Cardiac fibroblast (primary cell): ENCODE results near the gene OTULIN.

Experiments
- DNase-seq, 2 donors: peaks; one replicate each; pipeline versions ENCODE4 v3.0.0 to v3.0.0-alpha.2; 2010; ENCODE audit warnings: low read depth in 2 of 2
- H3K4me3 ChIP-seq, 2 donors: replicated peaks in 1 of 2; 1 replicate in 1 of 2; 2 replicates in 1 of 2; pipeline ENCODE4 v1.5.1; 2011; ENCODE audit warnings: low read depth in 2 of 2, low read length in 2 of 2, mild to moderate bottlenecking in 2 of 2, moderate library complexity in 1 of 2
- TF ChIP-seq, protein P1 (sequence below): IDR thresholded peaks from one replicate; pipeline ENCODE4 v1.5.1; 2011; ENCODE audit warnings: low read depth, mild to moderate bottlenecking, low read length, inconsistent platforms

Gene OTULIN

GRCh38 chr5:14745188-14745563 lies 80.7 kb downstream of the OTULIN start:
- no peak overlapping the region for H3K4me3 ChIP-seq
- DNase-seq: no peak
- TF ChIP-seq, protein P1, sequence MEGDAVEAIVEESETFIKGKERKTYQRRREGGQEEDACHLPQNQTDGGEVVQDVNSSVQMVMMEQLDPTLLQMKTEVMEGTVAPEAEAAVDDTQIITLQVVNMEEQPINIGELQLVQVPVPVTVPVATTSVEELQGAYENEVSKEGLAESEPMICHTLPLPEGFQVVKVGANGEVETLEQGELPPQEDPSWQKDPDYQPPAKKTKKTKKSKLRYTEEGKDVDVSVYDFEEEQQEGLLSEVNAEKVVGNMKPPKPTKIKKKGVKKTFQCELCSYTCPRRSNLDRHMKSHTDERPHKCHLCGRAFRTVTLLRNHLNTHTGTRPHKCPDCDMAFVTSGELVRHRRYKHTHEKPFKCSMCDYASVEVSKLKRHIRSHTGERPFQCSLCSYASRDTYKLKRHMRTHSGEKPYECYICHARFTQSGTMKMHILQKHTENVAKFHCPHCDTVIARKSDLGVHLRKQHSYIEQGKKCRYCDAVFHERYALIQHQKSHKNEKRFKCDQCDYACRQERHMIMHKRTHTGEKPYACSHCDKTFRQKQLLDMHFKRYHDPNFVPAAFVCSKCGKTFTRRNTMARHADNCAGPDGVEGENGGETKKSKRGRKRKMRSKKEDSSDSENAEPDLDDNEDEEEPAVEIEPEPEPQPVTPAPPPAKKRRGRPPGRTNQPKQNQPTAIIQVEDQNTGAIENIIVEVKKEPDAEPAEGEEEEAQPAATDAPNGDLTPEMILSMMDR: no peak

- H3K4me3 ChIP-seq: no peak overlapping the region
- TF ChIP-seq, protein P1: no peak
- DNase-seq: no peak
Observed at GRCh38 chr5:14745753-14746152, 81.2 kb downstream of the OTULIN start.

DNA sequence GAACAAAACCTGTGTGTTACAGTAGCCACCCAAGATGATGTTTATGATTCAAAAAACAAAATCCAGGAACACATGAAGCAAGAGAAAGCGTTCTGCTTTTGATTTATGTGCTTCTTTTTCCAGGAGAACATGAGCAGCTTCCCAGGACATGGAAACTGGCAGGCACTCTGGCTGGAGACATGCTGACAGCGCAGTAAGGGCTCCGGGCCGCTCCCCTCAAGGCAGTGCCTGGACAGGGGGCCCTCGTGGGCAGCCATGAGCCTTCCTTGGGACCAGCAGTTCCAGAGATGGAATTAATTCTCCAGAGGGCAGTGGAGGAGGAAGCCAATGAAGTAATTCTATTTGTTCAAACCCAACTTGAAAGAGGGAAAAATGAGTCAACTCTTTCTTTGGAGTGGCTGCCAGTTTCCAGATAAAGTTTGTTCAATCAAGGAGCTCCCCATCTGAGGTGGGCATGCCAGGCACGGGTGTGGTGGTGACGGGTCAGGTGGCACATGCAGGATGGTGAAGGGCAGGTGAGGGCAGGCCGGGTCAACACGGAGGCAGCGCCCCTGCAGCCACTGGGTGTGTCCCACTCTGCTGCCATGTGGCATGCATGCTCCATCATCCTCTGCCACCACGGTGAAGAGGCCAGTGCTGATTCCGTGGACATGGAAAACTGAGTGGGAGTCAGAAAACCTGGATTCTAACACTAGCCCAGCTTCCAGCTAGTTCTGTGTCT lies 83.8 kb downstream of the OTULIN start:
- H3K4me3 ChIP-seq: no peak overlapping the region
- DNase-seq: no peak
- TF ChIP-seq, protein P1: no peak
